SU-DHL-6 (cell line): Measurements from ENCODE around the gene LYZ.

Experiments
- CTCF ChIP-seq: fragments of 200-600 bp; sonication (generic); IDR thresholded peaks from one replicate; pipeline ENCODE4 v1.5.1; 2017; ENCODE audit warnings: antibody characterized with exemption, mild to moderate bottlenecking, low read length, moderate library complexity; ENCODE audit not compliant: insufficient read depth, poor library complexity, severe bottlenecking
- EZH2phosphoT487 ChIP-seq: fragments of 200-600 bp; sonication (generic), shearing (Covaris generic); conservative IDR thresholded peaks from 2 replicates; pipeline ENCODE4 v1.6.1; 2018; ENCODE audit warnings: mild to moderate bottlenecking, antibody characterized with exemption, low read length, moderate library complexity, mixed read lengths

GRCh38 chr12:69343885-69344612 is 4.1 kb upstream of the LYZ start:
- no peak for TF ChIP-seq CTCF
- no peak for TF ChIP-seq EZH2phosphoT487
